NCI-H1436 (cell line): ENCODE measurements around the gene ASIC3.
A peak's percentile ranks its signal among the peaks of the same experiment; 100 is the strongest.

Experiments used
- DNase-seq: peaks from one replicate; lab custom pipeline; 2025; lab: John Stamatoyannopoulos, UW

Gene ASIC3

GRCh38 chr7:151070574-151070960, 22.2 kb downstream of the ASIC3 start:
- DNase-seq, result no peak

GRCh38 chr7:151071032-151071866, 22.9 kb downstream of the ASIC3 start:
- no peak for DNase-seq

GRCh38 chr7:151073990-151074389, 25.7 kb downstream of the ASIC3 start:
- DNase-seq, result no peak

- no peak for DNase-seq
Observed at GRCh38 chr7:151074817-151075661, 26.7 kb downstream of the ASIC3 start.

GRCh38 chr7:151075662-151075971, 27.3 kb downstream of the ASIC3 start:
- DNase-seq, result no peak

GRCh38 chr7:151075978-151076426, 27.7 kb downstream of the ASIC3 start:
- DNase-seq, result no peak

GRCh38 chr7:151076863-151077704, 28.8 kb downstream of the ASIC3 start:
- DNase-seq, result no peak

GRCh38 chr7:151077705-151078232, 29.4 kb downstream of the ASIC3 start:
- no peak for DNase-seq

GRCh38 chr7:151078233-151079040, 30.1 kb downstream of the ASIC3 start:
- DNase-seq, result no peak

- no peak for DNase-seq
Observed at GRCh38 chr7:151079199-151079910, 31.0 kb downstream of the ASIC3 start.

GRCh38 chr7:151080067-151080521, 31.8 kb downstream of the ASIC3 start:
- DNase-seq, result no peak

GRCh38 chr7:151080522-151081169, 32.3 kb downstream of the ASIC3 start, which contains the start of gene FASTK:
TSS of gene FASTK (minus strand) at chr7:151080809. CDS start at chr7:151080766, 43 bp downstream.
- peak; percentile 88 for DNase-seq

GRCh38 chr7:151081170-151082101, 33.1 kb downstream of the ASIC3 start:
- DNase-seq, result no peak

- DNase-seq, result no peak
Observed at GRCh38 chr7:151082141-151083070, 34.1 kb downstream of the ASIC3 start.

- peak; percentile 57 for DNase-seq
Observed at GRCh38 chr7:151083071-151083823, 34.9 kb downstream of the ASIC3 start, which contains the start of gene TMUB1. TSS of gene TMUB1 (minus strand) at chr7:151083493. CDS start at chr7:151082563, 930 bp downstream.

GRCh38 chr7:151083824-151084160, 35.5 kb downstream of the ASIC3 start:
- DNase-seq, result no peak

- no peak for DNase-seq
Observed at GRCh38 chr7:151085329-151085690, 37.0 kb downstream of the ASIC3 start.
